Transverse colon (tissue), 4 donors: ENCODE data around the gene GBF1. TPM values are rescaled to one million over a fixed set of nuclear protein-coding genes. Genes with fewer than 3 reads are reported as not detected.
A peak's percentile ranks its signal among the peaks of the same experiment; 100 is the strongest.

Source experiments
- DNase-seq: peaks from one replicate; pipeline ENCODE4 v3.0.0-alpha.2; 2019
- H3K27ac ChIP-seq, 4 donors: fragments of 200-600 bp; sonication (generic); 2 replicates each; pipeline ENCODE4 v1.5.1; 2016 to 2018; ENCODE audit warnings: inconsistent platforms in 4 of 4
- H3K27me3 ChIP-seq: fragments of 200-600 bp; sonication (generic); 2 replicates; pipeline ENCODE4 v1.5.1; 2017; ENCODE audit warnings: inconsistent platforms
- H3K36me3 ChIP-seq, 4 donors: fragments of 200-600 bp; sonication (generic); 2 replicates each; pipeline ENCODE4 v1.5.1; 2017 to 2019; ENCODE audit warnings: inconsistent platforms in 4 of 4
- H3K4me1 ChIP-seq, 4 donors: fragments of 200-600 bp; sonication (generic); 2 replicates each; pipeline ENCODE4 v1.5.1; 2017 to 2020; ENCODE audit warnings: inconsistent platforms in 4 of 4
- H3K4me3 ChIP-seq, 4 donors: fragments of 200-600 bp; sonication (generic); 1 replicate in 1 of 4; 2 replicates in 3 of 4; pipeline versions ENCODE4 v1.5.1 to v1.6.1; 2017 to 2019; ENCODE audit warnings: inconsistent platforms in 4 of 4
- H3K9me3 ChIP-seq, 2 donors: fragments of 200-600 bp; sonication (generic); 2 replicates each; pipeline ENCODE4 v1.5.1; 2017 to 2019; ENCODE audit warnings: inconsistent platforms in 2 of 2
- CTCF ChIP-seq, 5 experiments: fragments of 200-600 bp in 3 of 5; fragments of 450-650 bp in 2 of 5; sonication (generic) in 3 of 5; IDR thresholded peaks; 1 replicate in 2 of 5; 2 replicates in 3 of 5; pipeline ENCODE4 v1.5.1; 2016 to 2017; ENCODE audit warnings: antibody characterized with exemption in 5 of 5, inconsistent platforms in 3 of 5, mild to moderate bottlenecking in 2 of 5, moderate library complexity in 1 of 5
- EP300 ChIP-seq: sonication (generic); formaldehyde crosslinking; IDR thresholded peaks from one replicate; pipeline ENCODE4 v1.6.1; 2017; ENCODE audit warnings: antibody characterized with exemption, low read depth
- POLR2A ChIP-seq: fragments of 450-650 bp; IDR thresholded peaks from one replicate; pipeline ENCODE4 v1.6.1; 2016; ENCODE audit warnings: antibody characterized with exemption, mild to moderate bottlenecking, moderate library complexity
- POLR2AphosphoS5 ChIP-seq, 3 donors: sonication (generic); formaldehyde crosslinking; IDR thresholded peaks; one replicate each; pipeline ENCODE4 v1.6.1; 2016; ENCODE audit warnings: antibody characterized with exemption in 3 of 3
- WGBS, 2 donors: methylation state at CpG; one replicate each; pipeline ENCODE4 v1.1.5; 2018; ENCODE audit warnings: low coverage in 1 of 2; 5-methylcytosine and 5-hydroxymethylcytosine counted together
- in situ Hi-C, 4 donors: fragments of 200-750 bp; cut with MboI; loops; one replicate each; pipeline versions ENCODE4 v1.15.0 to v1.15.1; 2017; ENCODE audit warnings: low sequenced_read_pairs in 3 of 4, low pct_ligation_motif_present in 1 of 4, low pct_unique_long_range_greater_than_20kb in 1 of 4
- intact Hi-C: fragments of 100-400 bp; cut with DNase I; formaldehyde crosslinking; loops from one replicate; pipeline ENCODE4 v1.15.1; 2023; ENCODE audit warnings: low total_unique reads
- total RNA-seq, 4 donors: library from RNA; depleted of rRNA; stranded (reverse); fragments of >200 nt; gene quantifications; one replicate each; pipeline ENCODE4 v1.1.0, GENCODE V29; 2016

GBF1 gene
- total RNA-seq, 4 donors from 2014 or later, result 60.5 to 97.6 (median 67.5) TPM

- WGBS, 2 donors, result 23% methylated on average over 32 of the region's 76 CpGs; no CpG with 5 or more reads in 1 of the 2 donors
- Histone ChIP-seq H3K27ac (no peak overlapping the region), H3K4me1 (peaks cover 16 to 26% (median 24%) of the 10 kb centered on the region in 4 donors), H3K4me3 (peak overlapping the region; percentile 2 to 60 (median 39)), H3K36me3 (no peaks in the 10 kb centered on the region), H3K27me3 (peaks cover 88% of the 10 kb centered on the region), H3K9me3 (no peaks in the 10 kb centered on the region)
- in situ Hi-C loops (no loop called here), intact Hi-C loops (loop anchor here (2.0 kb wide), 1 partner anchor 119 kb away; no protein-coding TSS in a partner anchor)
- TF ChIP-seq POLR2A (no peak), EP300 (no peak), CTCF (IDR thresholded peaks at IDR 0.05) (peak; percentile 80 to 86 (median 84)), POLR2AphosphoS5 (IDR thresholded peaks at IDR 0.05) (no peak)
- DNase-seq, result peak; percentile 72
These were observed 13.7 kb upstream of the GBF1 start for GRCh38 chr10:102231357-102232318.

GRCh38 chr10:102233997-102234396, 11.3 kb upstream of the GBF1 start:
- Histone ChIP-seq H3K27ac (no peak overlapping the region), H3K27me3 (peaks cover 85% of the 10 kb centered on the region), H3K9me3 (no peaks in the 10 kb centered on the region), H3K4me1 (peaks cover 16 to 25% (median 23%) of the 10 kb centered on the region in 4 donors), H3K36me3 (no peaks in the 10 kb centered on the region), H3K4me3 (no peak overlapping the region)
- TF ChIP-seq EP300 (no peak), POLR2AphosphoS5 (IDR thresholded peaks at IDR 0.05) (no peak), CTCF (IDR thresholded peaks at IDR 0.05) (no peak), POLR2A (no peak)
- DNase-seq, result no peak
- 57% methylated on average over 1 of the region's 1 CpG; no CpG with 5 or more reads in 1 of the 2 donors for WGBS, 2 donors
- in situ Hi-C loops, result no loop called here
- intact Hi-C loops, result no loop called here

- WGBS, 2 donors, result 67 to 95% methylated on average over 2 to 12 of the region's 12 CpGs
- Histone ChIP-seq H3K27me3 (peaks cover 86% of the 10 kb centered on the region), H3K27ac (no peak overlapping the region), H3K36me3 (no peaks in the 10 kb centered on the region), H3K4me1 (peaks cover 13 to 21% (median 20%) of the 10 kb centered on the region in 4 donors), H3K9me3 (no peaks in the 10 kb centered on the region), H3K4me3 (no peak overlapping the region)
- intact Hi-C loops (no loop called here), in situ Hi-C loops (no loop called here)
- no peak for DNase-seq
- TF ChIP-seq CTCF (IDR thresholded peaks at IDR 0.05) (no peak), EP300 (no peak)
These were observed 10.3 kb upstream of the GBF1 start for GRCh38 chr10:102234888-102235597.

- Histone ChIP-seq H3K9me3 (no peaks in the 10 kb centered on the region), H3K4me3 (no peak overlapping the region), H3K27ac (no peak overlapping the region), H3K27me3 (peaks cover 86% of the 10 kb centered on the region), H3K4me1 (peaks cover 10 to 18% (median 16%) of the 10 kb centered on the region in 4 donors), H3K36me3 (no peaks in the 10 kb centered on the region)
- in situ Hi-C loops, result no loop called here
- no peak for TF ChIP-seq CTCF (IDR thresholded peaks at IDR 0.05)
- TF ChIP-seq POLR2A, result no peak
- no peak for TF ChIP-seq POLR2AphosphoS5 (IDR thresholded peaks at IDR 0.05)
- no peak for TF ChIP-seq EP300
- WGBS, 2 donors, result 100% methylated on average over 1 of the region's 1 CpG; no CpG with 5 or more reads in 1 of the 2 donors
- intact Hi-C loops, result no loop called here
- no peak for DNase-seq
These were observed 9.8 kb upstream of the GBF1 start for GRCh38 chr10:102235598-102235920.
